GM19438 (cell line): ENCODE data around the gene MACROD2.
"Not testable (repeated sequence)": the region's sequence is repeated elsewhere in the genome, so short reads cannot be mapped to it uniquely, and the experiment has no call there.

Source experiments
- ATAC-seq: cut with Tn5 transposase; IDR thresholded peaks from one replicate; pipeline ENCODE4 v1.9.1; 2021; ENCODE audit warnings: low read depth; ENCODE audit not compliant: unreplicated experiment

MACROD2 gene

DNA sequence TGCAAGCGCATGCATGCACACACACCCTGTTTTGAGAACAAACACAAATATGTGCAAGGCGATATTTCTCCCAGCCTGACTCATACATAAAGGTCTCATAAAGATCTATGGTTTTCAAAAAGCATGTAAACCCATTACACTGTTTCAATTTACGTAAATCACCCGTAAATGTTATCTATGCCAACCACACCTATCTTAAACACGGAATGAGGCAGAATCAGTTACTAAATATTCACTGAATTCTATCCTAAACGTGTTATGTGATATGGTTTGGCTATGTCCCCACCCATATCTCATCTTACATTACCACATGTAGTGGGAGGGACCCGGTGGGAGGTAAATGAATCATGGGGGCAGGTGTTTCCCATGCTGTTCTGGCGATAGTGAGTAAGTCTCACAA, 1956.3 kb downstream of the MACROD2 start:
- ATAC-seq: no peak

DNA sequence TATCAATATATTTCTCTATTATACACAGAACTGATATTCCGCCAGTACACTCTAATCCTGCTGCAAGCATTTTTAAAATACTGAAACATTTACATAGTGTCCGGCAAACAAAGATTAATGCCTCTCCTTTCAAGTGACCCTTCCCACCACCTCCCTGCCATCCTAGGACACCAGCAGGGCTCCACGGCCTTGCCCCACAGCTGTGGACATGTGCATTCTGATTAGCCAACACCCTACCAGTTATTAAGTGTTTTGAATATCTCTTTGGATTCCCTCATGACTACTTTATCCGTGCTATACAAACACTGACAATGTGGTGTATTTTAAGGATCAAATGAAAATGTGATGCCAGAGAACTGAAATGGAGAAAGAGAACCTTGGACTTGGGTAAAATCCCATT, 1962.8 kb downstream of the MACROD2 start:
- ATAC-seq: no peak

DNA sequence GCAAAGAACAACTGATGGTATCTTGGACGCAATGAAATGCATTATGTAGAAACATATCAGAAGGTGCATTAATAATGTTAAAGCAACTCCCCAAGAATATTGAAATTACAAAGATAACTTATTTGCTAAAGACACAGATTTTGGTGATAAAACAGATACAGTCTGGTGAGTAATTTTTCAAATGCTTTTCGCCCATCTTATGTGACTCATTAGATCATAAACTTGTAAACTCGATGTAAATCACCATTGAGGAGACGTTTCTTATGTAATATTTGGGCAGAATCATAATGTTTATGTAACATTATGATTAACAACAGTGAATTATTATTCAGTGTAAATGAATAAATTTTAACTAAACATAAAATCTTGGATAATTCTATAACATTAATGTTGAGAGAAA, 1969.8 kb downstream of the MACROD2 start:
- no peak for ATAC-seq

DNA sequence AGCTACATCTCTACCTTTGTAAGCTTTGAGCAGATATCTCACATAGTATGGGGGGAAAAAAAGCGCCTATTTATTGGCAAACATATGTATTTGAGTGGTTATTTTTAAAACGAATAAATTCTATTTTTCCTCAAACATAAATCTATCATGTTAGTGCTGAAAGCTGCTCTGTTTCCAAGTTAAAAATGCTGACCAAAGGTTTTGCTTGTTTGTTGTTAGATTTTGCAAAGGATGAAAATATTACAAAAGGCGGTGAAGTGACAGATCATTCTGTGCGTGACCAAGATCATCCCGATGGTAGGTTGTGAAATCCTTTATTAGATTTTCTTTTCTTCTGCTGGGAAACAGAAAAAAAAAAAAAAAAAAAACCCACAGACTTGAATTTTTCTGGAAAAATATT, 1972.0 kb downstream of the MACROD2 start:
- ATAC-seq: no peak

- ATAC-seq: no peak
Measured at GRCh38 chr20:15976047-15976736, 1980.9 kb downstream of the MACROD2 start.

- no peak for ATAC-seq
Measured at GRCh38 chr20:15977026-15977425, 1981.7 kb downstream of the MACROD2 start.

DNA sequence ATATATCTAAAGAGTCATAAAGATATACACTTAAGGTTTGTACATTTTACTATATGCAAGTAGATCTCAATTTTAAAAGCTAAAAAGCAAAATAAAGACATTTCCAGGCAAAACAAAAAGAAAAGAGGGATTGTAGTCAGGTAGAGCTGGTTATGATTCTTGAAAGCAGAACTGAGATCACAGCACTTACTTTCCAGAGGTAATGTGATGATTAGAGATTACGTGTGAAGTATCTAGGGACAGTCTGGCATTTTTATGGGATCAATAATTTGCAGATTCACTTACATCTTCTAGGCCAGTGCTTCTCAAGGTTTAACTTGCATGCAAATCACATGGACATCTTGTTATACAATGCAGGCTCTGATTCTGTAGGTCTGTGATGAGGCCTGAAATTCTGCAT, 1982.4 kb downstream of the MACROD2 start:
- ATAC-seq: no peak

- ATAC-seq: not testable (repeated sequence)
Measured at GRCh38 chr20:15985494-15986368, 1990.4 kb downstream of the MACROD2 start.

- ATAC-seq: peak; percentile 93
Measured at GRCh38 chr20:15986690-15987089, 1991.4 kb downstream of the MACROD2 start.

DNA sequence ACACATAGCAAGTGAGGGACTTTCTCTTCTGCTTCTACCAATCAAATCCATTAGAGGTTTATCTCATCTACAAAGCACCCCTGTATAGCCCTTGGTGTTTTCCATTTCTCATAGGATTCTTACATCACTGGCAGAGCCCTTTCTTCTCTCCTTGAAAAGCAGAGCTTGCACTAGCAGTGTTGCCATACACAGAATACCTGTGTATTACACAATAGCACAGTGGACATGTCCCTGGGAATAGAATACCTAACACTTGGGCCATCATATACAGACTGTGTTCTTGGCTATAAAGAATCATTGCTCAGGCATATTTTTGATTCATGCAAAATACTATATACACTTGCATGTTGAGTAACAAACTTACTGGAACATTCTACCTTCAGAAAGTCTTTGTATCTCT, 1996.0 kb downstream of the MACROD2 start:
- ATAC-seq: no peak

- ATAC-seq: no peak
Measured at GRCh38 chr20:15992564-15992963, 1997.2 kb downstream of the MACROD2 start.

DNA sequence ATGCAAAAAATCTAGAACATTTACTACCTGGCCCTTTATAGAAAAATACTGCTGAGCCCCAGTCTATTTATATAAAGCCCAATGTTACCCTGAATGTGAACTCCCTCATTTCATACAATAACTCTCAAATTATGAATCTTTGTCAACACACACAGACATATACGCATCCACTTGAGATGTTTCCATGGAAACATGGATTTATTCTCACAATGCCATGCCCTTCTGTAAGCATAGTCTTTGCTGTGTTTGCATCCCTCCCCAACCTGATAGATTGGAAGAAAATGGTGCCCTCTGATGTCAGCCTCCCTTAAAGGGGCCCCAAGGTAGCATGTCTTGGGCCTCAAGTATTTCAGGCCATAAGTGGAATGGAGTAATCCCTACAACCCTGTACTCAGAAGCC, 2004.8 kb downstream of the MACROD2 start:
- ATAC-seq: no peak

DNA sequence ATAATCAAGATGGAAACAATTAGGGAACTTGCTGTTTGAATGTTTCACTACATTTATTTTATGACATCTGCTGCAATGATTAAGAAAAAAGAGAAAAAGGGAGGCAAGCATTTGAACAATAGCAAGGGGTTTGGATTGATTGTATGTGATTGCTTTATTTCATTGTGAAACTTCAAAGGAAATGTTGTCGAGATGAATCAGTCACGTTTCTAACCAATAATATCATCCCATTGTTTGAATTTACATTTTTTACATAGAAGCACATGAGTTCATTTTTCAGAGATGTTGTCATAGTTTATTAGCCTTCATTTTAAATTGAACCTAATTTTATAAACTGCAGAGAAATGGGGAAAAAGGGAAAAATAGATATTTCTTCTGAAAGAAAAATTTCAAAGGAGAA, 2006.0 kb downstream of the MACROD2 start:
- no peak for ATAC-seq

DNA sequence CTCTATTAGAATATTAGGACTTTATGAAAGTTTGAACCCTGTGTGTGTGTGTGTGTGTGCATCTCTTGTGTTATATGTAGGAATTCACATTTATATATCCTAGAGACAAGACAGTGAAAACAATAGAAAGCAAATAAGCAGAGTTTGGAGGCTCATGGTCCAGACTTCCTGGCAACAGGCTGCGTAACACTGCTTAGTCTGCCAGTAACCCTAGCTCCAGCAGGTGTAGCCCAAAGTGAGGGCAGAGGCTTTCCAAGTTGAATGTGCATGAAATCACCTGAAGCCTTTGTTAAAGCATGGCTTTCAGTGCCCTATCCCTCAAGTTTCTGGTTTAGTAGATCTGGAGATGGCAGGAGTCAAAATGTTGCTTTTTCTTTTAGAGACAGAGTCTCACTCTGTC, 2008.0 kb downstream of the MACROD2 start:
- ATAC-seq: no peak

DNA sequence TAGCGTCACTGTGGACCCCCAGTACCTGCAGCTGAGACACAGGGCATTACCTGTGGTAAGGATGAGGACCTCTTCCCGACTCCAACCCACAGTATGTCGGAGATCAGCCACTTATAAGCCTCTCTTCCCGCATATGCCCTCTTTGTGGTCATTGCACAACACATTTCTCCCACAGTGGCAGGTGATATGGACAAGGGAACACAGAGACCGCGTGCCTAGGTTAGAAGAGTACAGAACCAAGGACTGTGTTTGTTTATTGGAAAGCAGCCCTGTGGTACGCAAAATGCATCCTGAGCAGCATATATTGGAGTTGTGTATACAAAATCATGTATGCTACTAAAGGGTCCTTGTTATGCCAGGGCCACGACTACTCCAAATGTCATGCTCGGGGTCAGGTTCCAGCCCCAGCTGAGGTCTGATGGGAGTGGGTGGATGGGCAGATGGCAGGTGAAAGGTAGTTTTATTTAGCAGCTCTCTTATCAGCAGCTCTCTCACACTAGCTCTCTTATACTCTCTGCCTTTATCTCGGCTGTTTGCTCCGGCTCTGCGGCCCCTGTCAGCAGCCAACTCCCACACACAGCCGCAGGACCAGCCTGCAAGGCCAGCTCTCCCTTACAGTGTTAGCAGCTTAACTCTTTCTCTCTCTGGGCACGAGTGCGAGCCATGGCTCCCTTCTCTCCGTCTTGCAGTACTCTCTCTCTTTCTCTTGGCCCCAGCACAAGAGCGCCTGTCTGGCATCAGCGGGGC, 2009.0 kb downstream of the MACROD2 start:
- no peak for ATAC-seq

DNA sequence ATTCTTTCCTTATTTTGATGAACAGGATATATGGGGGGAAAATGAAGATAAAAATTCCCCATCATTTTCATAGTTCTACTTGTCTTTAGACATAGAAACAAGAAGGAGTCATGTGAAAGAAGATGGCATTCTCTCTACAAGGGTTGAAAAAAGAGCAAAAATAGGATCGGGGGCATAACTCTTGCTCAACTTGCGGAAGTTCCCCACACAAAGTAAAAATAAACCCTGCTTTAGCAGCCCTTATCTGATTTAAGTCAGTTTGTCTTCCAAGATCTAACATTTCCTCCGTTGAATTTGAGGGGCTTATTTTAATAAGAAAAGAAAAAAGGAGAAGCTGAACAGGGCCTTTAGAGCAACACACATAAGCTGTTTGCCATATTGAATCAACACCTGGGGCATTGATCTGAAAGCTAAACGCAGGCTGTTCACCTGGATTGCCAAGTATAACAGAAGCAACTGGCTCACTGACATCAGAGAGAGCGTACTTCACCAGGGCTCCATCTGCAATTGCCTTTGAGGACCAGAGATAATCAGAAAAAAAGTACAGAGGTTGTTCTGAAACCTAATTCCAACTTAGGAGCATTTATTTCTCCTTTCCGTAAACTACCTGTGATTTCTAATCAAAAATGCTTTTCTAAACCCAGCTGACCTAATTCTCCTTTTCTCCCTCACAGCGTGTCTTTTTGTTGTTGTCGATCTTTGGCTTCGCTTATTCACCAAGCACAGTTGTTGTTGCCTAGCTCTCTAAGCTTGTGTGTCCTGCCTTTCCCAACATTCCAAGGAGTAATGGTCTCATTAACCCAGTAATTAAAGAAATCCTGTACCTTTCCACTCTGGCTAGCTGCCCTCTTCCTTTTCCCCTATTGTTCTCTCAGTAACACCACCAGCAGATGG, 2010.0 kb downstream of the MACROD2 start:
- no peak for ATAC-seq

DNA sequence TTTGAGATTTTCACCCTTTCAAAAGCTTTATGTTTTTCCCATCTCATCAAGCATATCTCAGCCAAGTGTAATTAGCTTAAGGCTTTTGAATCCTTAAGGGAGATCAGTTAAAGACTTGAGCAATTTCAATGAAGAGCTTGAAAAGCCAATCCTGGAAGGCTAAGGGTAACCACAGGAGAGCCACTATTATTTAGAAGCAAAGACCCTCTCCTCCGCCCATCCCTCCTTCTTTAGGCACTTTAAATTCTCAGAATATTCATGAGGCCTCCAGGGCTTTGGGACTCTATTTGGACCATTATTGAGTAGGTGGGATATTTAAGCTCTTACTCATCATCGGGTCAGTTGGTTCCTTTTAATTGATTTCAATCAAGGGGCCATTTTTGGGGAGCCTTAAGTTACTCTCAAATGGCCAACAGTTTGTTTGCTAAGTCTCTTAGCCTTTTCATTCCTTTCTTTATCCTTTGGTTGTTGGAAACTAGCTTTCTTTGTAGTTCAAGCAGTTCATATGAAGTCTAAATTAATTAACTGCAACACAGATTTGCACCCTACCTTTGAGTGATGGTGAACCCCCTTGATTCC, 2010.7 kb downstream of the MACROD2 start:
- ATAC-seq: no peak

DNA sequence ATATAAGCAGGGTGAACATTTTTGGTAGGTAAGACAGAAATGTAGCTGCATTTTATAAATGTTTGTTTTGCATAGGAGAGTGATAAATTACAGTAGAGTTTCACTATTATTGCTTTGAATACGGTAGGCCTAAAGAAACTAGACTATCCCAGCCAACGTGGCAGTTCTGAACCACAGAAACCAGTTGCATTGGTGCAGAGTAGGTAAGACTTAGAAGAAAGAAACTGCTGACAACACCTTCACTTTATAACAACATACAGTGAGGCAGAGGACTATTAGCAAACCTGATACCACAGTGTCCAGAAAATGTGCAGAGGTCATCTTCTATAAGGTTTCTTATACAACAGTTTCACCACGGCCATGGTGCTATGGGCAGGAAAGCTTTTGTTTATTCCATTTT, 2011.8 kb downstream of the MACROD2 start:
- ATAC-seq: peak; percentile 97

DNA sequence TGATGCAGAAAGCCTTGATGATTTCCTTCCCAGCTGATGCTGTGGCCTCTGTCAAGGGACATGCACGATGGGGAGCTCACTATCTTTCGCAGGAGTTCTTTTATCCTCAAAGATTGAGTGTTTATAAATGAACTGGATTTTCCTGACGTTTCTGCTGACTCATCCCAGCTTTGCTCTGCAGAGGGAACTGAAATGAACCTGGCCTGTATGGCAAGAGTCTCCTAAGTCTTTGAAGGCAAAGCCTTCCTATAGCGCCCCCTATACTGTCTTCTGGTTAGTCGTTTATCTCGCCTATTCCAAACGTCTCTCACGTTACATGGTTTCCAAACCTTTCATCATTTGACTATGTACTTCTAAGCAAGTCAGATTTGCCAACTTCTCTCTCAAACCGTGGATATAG, 2012.6 kb downstream of the MACROD2 start:
- ATAC-seq: no peak

- no peak for ATAC-seq
Measured at GRCh38 chr20:16011056-16011455, 2015.7 kb downstream of the MACROD2 start.
